SU-DHL-6 (cell line): ENCODE measurements around the gene ERC1.

Experiments
- H2AFZ ChIP-seq: fragments of 200-600 bp; sonication (generic); 2 replicates; pipeline ENCODE4 v1.6.1; 2014; ENCODE audit warnings: low read depth, mild to moderate bottlenecking, moderate library complexity, mixed read lengths, antibody characterized with exemption, low read length; ENCODE audit not compliant: severe bottlenecking
- H3F3A ChIP-seq: fragments of 200-600 bp; shearing (Covaris generic); 2 replicates; pipeline ENCODE4 v1.6.0; 2016; ENCODE audit warnings: antibody characterized with exemption, mild to moderate bottlenecking; ENCODE audit not compliant: insufficient read depth
- H3K27ac ChIP-seq: fragments of 200-600 bp; sonication (generic); 2 replicates; pipeline ENCODE4 v1.5.1; 2016; ENCODE audit warnings: low read depth, mild to moderate bottlenecking, low read length, moderate library complexity, mixed read lengths
- H3K27me3 ChIP-seq: fragments of 200-600 bp; sonication (generic), shearing (Covaris generic); 2 replicates; pipeline ENCODE4 v1.6.0; 2014; ENCODE audit warnings: mild to moderate bottlenecking, low read length
- H3K36me3 ChIP-seq: fragments of 200-600 bp; sonication (generic); 2 replicates; pipeline ENCODE4 v1.6.1; 2014; ENCODE audit warnings: mild to moderate bottlenecking, low read length, mixed read lengths
- H3K4me2 ChIP-seq: fragments of 300-600, 200-600 bp; shearing (Covaris generic), sonication (generic); 2 replicates; pipeline ENCODE4 v1.6.0; 2014; ENCODE audit warnings: low read length, low read depth, mild to moderate bottlenecking; ENCODE audit not compliant: poor library complexity, severe bottlenecking
- H3K4me3 ChIP-seq: fragments of 200-600 bp; sonication (generic); 2 replicates; pipeline ENCODE4 v1.5.1; 2014; ENCODE audit warnings: antibody characterized with exemption, low read length, mild to moderate bottlenecking, mixed read lengths; ENCODE audit not compliant: insufficient read depth, poor library complexity, severe bottlenecking
- H3K79me2 ChIP-seq: fragments of 200-600 bp; sonication (generic); 2 replicates; pipeline ENCODE4 v1.6.1; 2014; ENCODE audit warnings: mild to moderate bottlenecking, low read length, moderate library complexity; ENCODE audit not compliant: insufficient read depth
- H3K9ac ChIP-seq: fragments of 200-600 bp; sonication (generic); 2 replicates; pipeline ENCODE4 v1.7.0; 2014; ENCODE audit warnings: mild to moderate bottlenecking, low read length
- H3K9me2 ChIP-seq: fragments of 200-600 bp; sonication (generic); replicated peaks from 2 replicates; pipeline ENCODE4 v1.6.1; 2014; ENCODE audit warnings: low read length; ENCODE audit not compliant: insufficient read depth
- H3K9me3 ChIP-seq: fragments of 200-600 bp; sonication (generic); 2 replicates; pipeline ENCODE4 v1.6.1; 2014; ENCODE audit warnings: low read length, mixed read lengths; ENCODE audit not compliant: insufficient read depth
- H4K20me1 ChIP-seq: fragments of 200-600 bp; sonication (generic); 2 replicates; pipeline ENCODE4 v1.6.1; 2014; ENCODE audit warnings: low read depth, mild to moderate bottlenecking, antibody characterized with exemption, low read length, moderate library complexity, mixed read lengths
- CTCF ChIP-seq: fragments of 200-600 bp; sonication (generic); IDR thresholded peaks from one replicate; pipeline ENCODE4 v1.5.1; 2017; ENCODE audit warnings: antibody characterized with exemption, mild to moderate bottlenecking, low read length, moderate library complexity; ENCODE audit not compliant: insufficient read depth, poor library complexity, severe bottlenecking
- EZH2phosphoT487 ChIP-seq: fragments of 200-600 bp; sonication (generic), shearing (Covaris generic); conservative IDR thresholded peaks from 2 replicates; pipeline ENCODE4 v1.6.1; 2018; ENCODE audit warnings: mild to moderate bottlenecking, antibody characterized with exemption, low read length, moderate library complexity, mixed read lengths

ERC1 gene

GRCh38 chr12:1382826-1383225, 391.8 kb downstream of the ERC1 start:
- no peaks in the 10 kb centered on the region for H3K27me3 ChIP-seq
- no peak overlapping the region for H3K4me2 ChIP-seq
- H3K79me2 ChIP-seq = no peaks in the 10 kb centered on the region
- no peak overlapping the region for H3K4me3 ChIP-seq
- no peaks in the 10 kb centered on the region for H3K36me3 ChIP-seq
- no peak overlapping the region for H2AFZ ChIP-seq
- no peaks in the 10 kb centered on the region for H3F3A ChIP-seq
- H3K9me3 ChIP-seq = no peaks in the 10 kb centered on the region
- H3K9ac ChIP-seq = no peak overlapping the region
- H3K9me2 ChIP-seq = no peaks in the 10 kb centered on the region
- TF ChIP-seq CTCF (no peak), EZH2phosphoT487 (no peak)
- no peak overlapping the region for H3K27ac ChIP-seq
- no peaks in the 10 kb centered on the region for H4K20me1 ChIP-seq

- Histone ChIP-seq H2AFZ (no peak overlapping the region), H3K27ac (no peak overlapping the region), H3K4me3 (no peak overlapping the region), H3K79me2 (no peaks in the 10 kb centered on the region), H3K4me2 (no peak overlapping the region), H3K9ac (no peak overlapping the region), H3K36me3 (no peaks in the 10 kb centered on the region), H3K27me3 (no peaks in the 10 kb centered on the region), H3K9me3 (no peaks in the 10 kb centered on the region), H4K20me1 (no peaks in the 10 kb centered on the region), H3K9me2 (no peaks in the 10 kb centered on the region), H3F3A (no peaks in the 10 kb centered on the region)
- no peak for TF ChIP-seq CTCF
- TF ChIP-seq EZH2phosphoT487 = no peak
These were observed 392.7 kb downstream of the ERC1 start for GRCh38 chr12:1383758-1384157.

GRCh38 chr12:1384910-1385309, 393.9 kb downstream of the ERC1 start:
- Histone ChIP-seq H3K9me2 (no peaks in the 10 kb centered on the region), H2AFZ (no peak overlapping the region), H3K4me2 (no peak overlapping the region), H3K9ac (no peak overlapping the region), H3K4me3 (no peak overlapping the region), H3K79me2 (no peaks in the 10 kb centered on the region), H3K36me3 (no peaks in the 10 kb centered on the region), H3K9me3 (no peaks in the 10 kb centered on the region), H4K20me1 (no peaks in the 10 kb centered on the region), H3K27ac (no peak overlapping the region), H3K27me3 (no peaks in the 10 kb centered on the region), H3F3A (no peaks in the 10 kb centered on the region)
- TF ChIP-seq EZH2phosphoT487 = no peak
- TF ChIP-seq CTCF = no peak

- Histone ChIP-seq H3K36me3 (no peaks in the 10 kb centered on the region; the same call in 1 of the 2 replicates), H3K4me3 (no peak overlapping the region), H3K4me2 (no peak overlapping the region), H4K20me1 (no peaks in the 10 kb centered on the region), H2AFZ (no peak overlapping the region), H3K9me2 (no peaks in the 10 kb centered on the region), H3F3A (no peaks in the 10 kb centered on the region), H3K79me2 (no peaks in the 10 kb centered on the region), H3K9ac (no peak overlapping the region), H3K27ac (no peak overlapping the region), H3K27me3 (no peaks in the 10 kb centered on the region), H3K9me3 (no peaks in the 10 kb centered on the region)
- no peak for TF ChIP-seq EZH2phosphoT487
- TF ChIP-seq CTCF = no peak
These were observed 400.7 kb downstream of the ERC1 start for GRCh38 chr12:1391722-1392121.
